ENCODE results near the gene SLFN14.
"Not testable (repeated sequence)": the region's sequence is repeated elsewhere in the genome, so short reads cannot be mapped to it uniquely, and the experiment has no call there.

SLFN14 gene

DNA sequence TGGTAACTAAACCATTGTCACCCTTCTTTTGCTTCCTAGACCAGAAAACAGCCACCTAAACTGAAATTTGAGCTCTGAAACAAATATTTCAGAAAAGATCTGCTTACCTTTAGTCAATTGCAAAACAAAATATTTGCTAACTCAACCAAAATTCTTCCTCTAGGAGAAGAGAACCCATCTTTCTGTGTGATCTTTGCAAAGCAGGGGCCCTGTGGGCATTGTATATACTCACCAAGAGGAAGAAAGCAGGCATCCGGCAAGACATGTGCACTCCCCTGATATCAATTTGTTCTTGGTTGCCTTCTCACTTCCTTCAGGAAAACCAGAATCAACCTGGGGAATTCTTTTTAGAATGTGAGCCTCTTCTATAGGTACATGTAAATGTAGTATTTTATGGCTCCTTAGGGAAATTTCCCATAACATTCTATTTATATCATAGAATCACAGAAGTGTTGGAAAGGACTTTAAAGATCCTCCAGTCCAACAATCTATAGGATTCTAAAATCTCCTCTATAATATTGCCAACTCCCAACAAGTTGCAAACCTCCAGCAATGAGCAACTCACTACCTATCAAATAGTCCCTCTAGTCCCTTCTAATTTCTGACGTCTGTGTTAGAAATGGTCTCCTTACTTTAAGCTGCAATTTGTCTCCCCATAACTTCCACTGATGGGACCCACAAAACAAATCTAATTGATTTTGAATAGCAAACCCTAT is 966 bp downstream of the SLFN14 start:
- DNase-seq (ENCODE audit: low spot score): no peak

DNA sequence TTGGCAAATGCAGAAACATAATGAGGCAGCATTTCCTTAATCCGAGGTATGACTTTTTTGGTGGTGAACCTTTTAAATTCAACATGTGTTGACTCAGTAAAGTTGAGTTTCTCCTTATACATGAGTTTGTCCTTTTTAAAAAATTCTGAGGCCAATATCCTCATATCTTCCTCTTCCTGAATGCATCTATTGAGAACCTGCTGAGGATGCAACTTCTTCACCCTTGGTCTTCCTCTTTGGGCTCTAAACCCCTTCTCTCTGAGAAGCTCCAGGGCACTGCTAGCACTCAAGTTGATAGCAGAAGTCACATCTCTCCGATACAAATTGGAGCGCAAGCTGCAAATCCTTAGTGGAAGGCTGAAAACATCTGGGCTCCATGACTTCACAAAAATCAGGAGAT is 3.3 kb downstream of the SLFN14 start:
- DNase-seq (ENCODE audit: low spot score): no peak

DNA sequence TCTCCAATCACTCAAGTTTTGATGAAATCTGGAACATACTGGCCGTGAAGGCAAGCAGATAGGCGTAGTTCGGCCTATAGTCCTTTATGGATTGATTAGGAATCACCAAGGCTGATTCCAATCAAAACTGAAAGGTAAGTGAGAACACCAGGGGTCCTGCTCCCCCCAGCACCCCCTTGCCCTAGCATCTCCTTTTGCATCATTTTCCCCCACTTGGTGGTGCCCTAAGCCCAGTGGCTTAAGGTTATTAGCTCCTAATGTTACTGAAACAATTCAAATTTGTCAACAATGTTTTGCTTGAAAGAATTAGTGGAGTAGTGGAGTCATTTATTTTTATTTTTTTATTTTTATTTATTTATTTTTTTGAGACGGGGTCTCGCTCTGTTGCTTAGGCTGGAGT is 4.9 kb downstream of the SLFN14 start:
- DNase-seq (ENCODE audit: low spot score): no peak

DNA sequence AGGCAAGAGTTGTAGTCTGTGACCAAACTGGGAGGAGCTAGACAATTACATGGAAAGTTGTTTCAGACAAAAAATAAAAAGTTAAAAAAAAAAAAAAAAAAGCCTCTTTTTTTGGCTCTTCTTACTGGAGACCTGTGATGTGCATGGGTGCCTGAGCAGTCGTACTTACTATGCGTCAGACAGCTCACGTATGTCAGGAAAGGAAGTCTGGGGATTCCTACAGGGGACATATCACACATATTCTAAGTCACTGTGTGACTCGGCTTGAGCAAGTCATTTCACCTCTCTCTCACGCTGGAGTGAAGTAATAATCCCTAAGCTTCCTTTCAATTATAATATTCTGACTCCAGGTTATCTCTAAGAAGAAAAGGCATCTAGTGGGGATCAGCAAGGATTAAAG is 6.0 kb downstream of the SLFN14 start:
- DNase-seq (ENCODE audit: low spot score): no peak

DNA sequence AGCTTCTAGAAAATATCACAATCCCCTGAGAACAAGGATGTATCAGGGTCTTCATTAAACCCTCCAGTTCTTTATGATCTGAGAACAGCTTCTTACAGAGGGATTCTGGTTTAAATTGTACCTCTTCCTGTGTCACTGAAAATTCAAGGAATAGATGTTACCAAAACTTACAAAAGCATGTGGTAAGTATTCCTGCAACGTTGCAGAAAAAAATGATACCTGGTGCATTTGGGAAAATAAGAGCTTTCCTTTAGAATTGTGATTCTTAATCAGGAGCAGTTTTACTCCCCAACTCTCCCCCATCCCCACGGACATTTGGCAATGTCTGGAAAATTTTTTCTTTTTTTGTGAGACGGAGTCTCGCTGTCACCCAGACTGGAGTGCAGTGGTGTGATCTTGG is 7.3 kb downstream of the SLFN14 start:
- no peak for DNase-seq (ENCODE audit: low spot score)

DNA sequence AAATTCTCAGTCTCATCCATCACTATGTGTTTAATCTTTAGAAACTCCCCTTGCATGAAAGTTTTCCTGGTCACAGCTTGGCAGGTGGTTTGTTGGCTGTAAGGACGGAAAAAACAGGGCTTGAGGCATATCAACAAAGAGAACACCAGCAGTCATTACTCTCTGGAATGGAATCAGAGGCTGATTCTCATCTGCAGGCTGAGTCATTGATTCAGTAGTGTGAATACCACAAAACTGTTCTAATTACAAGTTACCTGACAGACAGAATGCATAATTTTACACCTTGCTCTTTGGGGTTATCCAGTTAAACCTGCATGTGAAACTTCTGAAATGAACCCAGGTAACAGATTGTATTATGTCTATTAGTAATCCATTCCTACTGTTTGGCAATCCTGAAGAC is 11.6 kb downstream of the SLFN14 start:
- no peak for DNase-seq (ENCODE audit: low spot score)

DNA sequence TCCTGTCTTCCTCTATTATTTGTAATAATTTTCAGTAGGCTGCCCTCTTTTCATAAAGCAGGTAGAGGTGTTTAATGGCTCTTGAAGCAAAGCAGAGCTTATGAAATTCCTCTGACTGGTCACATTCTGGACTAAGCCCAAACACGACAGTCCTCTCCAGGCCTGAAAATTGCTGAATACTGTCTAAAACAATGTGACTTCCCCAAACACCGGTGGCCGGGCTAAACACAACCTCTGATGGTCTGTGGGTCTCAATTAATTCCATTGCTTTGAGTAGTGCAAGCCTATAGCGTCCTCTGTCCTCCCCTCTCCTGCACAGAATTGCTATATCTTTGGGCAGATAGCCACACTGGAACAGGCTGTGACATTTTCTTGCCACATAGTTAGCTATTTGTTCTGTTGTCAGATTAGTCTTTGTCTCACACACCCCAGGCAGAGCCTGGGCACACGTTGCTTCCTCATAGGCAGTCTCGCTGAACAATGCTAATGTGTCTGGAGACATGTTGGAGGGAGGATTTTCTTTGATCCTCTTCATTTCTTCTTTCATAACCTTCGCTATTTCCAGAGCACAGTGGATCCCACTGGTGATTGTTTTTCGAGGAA is 12.3 kb downstream of the SLFN14 start:
- no peak for DNase-seq (ENCODE audit: low spot score)

DNA sequence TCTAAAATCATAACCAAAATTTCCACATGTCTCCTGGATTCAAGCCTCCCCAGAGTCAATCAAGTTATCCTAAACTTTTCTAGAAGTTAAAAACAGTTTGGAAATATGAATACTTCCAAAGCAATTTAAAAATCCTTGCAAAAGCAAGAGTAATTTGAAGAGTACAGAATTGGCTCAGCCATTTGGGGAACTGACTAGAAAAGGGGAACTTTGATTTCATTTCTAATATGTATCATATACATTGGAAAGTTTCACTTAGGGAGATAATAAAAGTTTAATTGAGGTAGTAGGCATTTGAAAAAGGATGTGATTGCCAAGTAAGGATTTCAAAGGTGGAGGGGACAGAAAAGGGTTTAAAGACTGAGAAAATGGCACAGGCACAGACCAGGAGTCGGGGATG is 14.1 kb downstream of the SLFN14 start:
- DNase-seq (ENCODE audit: low spot score): no peak

DNA sequence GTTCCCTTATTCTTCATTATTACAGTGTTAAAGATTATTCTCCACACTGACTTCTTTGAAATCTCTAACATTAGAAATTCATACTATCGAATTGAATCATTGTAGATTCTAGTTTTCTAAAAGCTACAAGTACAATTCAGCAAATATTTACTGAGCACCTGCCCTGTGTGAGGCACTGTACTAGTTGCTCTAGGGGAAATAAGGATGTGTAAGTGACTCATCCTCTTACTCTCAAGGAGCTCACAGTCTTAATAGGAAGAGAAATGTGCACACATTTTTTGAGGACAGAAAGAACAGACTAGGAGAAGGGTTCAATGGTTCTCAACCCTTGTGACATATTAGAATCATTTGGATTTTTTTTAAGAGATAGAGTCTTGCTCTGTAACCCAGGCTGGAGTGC is 15.5 kb downstream of the SLFN14 start:
- DNase-seq (ENCODE audit: low spot score): no peak

DNA sequence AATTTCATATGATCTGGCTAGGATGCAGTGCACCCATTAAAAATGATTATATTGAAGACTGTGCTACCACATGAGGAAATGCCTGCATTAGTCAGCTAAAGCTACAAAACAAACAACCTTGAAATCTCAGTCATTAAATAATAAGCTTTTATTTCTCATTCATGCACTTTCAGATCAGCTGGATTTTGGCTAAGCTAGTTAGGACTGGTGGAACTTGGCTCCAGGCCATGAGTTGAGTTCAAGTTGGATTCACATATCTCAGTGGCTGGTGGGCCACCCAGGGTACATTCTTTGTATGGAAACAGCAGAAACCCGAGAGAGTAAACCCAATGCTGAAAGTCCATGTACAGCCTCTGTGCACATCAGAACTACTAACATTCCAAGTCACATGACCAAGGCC is 16.8 kb downstream of the SLFN14 start:
- no peak for DNase-seq (ENCODE audit: low spot score)

DNA sequence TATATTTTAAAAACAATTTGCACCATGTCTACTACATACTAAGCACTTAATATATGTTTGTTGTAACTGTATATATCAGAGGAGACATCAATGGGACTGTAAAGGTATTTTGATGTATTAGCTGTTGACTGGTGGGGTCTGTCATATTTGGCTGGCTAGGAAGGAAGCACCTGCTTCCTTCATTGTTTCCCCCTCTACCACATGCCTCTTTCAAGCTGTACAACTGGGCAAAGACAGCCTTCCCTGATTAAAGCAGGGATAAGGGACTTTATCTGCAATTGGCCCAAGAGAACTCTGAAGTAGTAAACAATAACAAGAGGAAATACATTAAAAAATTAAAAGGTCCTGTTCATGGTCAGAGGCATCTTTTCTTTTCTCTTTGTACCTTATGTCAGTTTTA is 17.6 kb downstream of the SLFN14 start:
- no peak for DNase-seq (ENCODE audit: low spot score)

DNA sequence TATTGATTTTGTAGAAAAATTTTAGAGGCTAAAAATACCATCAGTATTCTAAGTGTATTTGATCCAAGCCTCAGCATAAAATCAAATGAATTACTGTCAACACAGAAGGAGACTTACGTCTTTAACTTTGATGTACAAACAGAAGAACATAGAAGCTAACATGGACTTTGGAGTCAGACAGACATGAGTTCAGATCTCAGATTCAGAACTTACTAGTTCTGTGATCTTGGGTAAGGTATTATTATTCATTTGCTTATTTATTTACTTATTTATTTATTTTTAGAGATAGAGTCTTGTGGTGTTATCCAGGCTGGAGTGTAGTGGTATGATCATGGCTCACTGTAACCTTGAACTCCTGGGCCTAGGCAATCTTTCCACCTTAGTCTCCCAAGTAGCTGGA is 19.2 kb downstream of the SLFN14 start:
- DNase-seq (ENCODE audit: low spot score): no peak

DNA sequence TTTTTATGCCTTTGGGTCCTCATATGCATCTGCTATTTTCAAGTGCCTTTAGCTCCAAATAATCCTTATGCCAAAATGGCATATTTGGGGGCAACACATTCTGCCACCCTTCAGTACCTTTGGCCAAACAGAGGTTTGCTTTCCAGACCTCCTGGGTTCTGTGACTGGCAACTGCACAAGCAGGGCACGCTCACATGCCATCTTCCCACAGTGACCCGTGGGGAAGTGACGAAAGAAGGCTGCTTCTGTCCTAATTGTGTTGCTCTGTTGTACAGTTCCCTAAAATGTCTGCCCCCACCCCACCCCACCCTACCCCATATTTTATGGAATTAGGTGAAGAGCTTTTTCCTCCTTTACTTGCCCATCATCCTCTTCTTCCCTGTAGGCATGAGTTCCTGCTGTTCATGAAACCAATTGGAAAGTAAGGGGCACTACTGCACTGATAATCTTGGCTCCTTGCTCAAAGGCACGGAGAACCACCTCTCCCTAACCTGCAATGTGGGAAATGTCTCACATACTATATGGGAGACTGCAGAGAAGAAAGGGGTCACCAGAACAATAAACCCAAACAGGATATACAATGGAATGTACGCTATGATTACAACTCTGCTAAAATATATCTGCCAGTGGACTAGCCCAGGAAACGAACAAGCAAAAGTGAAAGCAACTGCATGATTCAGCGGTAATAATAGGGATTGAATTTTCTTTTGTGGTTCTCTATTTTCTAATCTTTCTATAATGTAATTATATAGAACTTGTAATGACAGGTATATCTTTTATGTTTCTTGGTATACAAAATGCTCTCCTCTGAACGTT is 19.8 kb downstream of the SLFN14 start:
- peak; percentile 18 for DNase-seq (ENCODE audit: low spot score)

DNA sequence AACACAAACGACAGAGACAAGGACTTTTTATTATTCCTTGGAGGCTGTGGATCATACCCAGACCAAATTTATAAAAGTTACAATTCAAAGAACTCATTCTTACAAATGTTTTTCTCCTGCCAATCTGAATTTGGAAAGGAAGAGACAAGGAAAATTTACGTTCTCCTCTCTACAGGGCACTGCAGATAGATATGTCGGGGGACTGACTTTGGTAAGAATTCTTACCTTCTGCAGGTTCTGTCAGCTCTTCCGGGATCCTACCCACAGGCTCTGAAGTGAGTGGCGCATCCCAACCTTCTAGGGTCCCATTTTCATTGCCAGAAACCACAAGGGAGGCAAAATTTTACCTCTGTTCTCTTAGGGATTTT is 21.0 kb downstream of the SLFN14 start:
- DNase-seq (ENCODE audit: low spot score): no peak

DNA sequence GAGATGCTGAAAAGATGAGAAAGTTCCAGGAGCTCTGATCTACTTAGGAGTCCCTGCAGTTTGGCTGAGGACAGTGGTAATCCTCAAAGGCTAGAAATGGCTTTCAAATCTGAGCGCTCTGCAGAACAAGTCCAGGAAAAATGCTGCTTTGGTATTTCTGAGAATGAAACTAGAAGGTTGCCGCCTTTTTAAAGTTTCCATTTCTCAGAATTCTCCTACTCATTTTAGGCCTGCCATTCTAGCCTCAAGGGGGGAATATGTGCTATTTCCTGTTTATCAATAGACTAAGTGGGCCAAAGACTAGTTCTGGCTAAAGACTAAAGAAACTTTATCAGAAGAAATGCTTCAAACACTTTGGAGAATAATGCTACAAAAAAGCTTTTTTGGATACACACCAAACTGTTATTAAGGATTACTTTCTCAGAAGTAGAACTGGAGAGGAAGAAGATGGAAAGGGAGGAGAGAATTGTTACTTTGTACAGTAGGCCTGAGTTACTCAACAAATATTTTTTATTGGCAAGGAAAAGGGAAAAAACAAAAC is 22.9 kb downstream of the SLFN14 start, which contains the start of gene SLFN12L:
SLFN12L (minus strand) TSS at position 78 of the 541 bp plus-strand sequence. CDS start 15,314 bp downstream, outside the sequence.
- no peak for DNase-seq (ENCODE audit: low spot score)

DNA sequence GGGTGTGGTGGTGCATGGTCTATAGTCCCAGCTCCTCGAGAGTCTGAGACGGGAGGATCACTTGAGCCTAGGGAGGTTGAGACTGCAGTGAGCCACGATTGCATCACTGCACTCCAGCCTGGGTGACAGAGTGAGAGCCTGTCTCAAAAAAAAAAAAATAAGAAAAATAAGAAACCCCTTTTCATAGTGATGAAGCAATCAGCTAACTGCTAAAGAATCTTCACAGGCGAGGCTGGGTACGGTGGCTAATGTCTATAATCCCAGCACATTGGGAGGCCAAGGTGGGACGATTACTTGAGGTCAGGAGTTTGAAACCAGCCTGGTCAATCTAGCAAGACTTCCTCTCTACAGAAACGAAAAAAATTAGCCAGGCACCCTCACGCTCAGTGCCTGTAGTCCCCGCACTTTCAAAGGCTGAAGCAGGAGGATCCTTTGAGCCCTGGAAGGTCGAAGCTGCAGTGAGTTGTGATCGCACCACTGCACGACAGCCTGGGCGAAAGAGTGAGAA is 23.9 kb downstream of the SLFN14 start:
- no peak for DNase-seq (ENCODE audit: low spot score)

DNA sequence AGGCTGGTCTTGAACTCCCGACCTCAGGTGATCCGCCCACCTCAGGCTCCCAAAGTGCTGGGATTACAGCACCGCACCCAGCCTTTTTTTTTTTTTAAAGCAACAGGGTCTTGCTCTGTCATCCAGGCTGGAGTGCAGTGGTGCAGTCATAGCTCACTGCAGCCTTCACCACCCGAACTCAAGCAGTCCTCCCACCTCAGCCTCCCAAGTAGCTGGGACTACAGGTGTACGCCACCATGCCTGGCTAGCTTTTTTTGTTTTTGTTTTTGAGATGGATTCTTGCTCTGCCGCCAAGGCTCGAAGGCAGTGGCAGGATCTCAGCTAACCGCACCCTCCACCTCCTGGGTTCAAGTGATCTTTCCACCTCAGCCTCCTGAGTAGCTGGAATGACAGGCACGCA is 25.2 kb downstream of the SLFN14 start:
- not testable (repeated sequence) for DNase-seq (ENCODE audit: low spot score)

DNA sequence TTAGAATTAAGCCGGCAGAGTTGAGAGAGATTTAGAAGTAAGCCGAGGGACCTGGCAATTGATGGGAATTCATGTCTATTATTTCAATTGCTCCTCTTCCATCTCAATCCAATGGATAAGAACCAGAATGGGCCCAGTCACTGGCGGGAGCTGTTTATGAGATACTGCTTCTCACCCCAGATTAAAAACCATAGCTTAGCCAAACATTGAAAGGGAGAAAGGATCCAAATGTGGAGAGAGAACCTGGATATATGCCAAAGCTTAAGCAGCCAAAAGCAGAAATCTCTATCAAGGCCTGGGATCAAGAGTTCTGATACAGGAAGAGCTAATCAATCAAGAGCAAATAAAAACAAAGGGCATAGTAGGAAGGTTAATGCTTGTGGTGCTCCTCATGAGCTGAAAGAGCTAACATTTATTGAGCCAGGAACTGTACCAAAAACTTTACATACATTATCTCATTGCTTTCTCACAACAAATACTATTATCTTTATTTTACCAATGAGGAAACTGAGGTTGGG is 26.0 kb downstream of the SLFN14 start:
- no peak for DNase-seq (ENCODE audit: low spot score)

DNA sequence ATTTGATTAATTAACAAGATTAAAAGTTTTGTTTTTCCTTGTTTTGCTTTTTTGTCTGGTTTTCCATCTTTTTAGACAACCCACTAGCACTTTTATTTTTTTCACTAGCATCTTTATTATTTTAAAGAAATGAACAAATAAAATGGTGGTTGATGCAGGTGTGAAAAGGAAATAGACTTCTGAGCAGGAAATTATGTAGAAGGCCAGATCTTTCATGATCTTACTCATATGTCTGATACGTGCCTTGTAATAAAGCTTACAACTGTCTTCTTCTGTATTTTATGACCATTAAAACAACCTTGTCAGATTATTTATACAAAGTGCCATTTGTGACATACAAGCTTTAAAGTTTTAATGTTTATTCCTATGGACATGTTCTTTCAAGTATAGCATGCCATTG is 29.5 kb downstream of the SLFN14 start:
- no peak for DNase-seq (ENCODE audit: low spot score)

DNA sequence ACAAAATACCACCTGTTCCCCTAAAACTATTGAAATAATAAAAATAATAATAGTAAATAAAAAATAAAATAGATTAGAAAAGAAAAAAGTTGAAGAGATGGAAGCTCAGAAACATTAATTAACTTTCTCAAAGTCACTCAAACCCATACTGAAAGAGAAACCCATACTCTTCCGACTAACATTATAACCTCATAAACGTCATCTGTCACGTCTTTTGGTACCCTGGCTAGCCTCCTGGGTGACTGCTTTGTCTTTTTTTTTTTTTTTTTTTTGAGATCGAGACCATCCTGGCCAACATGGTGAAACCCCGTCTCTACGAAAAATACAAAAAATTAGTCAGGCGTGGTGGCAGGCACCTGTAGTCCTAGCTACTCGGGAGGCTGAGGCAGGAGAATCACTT is 30.8 kb downstream of the SLFN14 start:
- DNase-seq (ENCODE audit: low spot score): no peak

DNA sequence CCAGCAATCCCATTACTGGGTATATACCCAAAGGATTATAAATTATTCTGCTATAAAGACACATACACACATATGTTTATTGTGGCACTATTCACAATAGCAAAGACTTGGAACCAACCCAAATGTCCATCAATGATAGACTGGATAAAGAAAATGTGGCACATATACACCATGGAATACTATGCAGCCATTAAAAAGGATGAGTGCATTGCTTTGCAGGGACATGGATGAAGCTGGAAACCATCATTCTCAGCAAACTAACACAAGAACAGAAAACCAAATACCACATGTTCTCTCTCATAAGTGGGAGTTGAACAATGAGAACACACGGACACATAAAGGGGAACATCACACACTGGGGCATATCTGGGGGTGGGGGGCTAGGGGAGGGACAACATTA is 31.3 kb downstream of the SLFN14 start:
- DNase-seq (ENCODE audit: low spot score): not testable (repeated sequence)

DNA sequence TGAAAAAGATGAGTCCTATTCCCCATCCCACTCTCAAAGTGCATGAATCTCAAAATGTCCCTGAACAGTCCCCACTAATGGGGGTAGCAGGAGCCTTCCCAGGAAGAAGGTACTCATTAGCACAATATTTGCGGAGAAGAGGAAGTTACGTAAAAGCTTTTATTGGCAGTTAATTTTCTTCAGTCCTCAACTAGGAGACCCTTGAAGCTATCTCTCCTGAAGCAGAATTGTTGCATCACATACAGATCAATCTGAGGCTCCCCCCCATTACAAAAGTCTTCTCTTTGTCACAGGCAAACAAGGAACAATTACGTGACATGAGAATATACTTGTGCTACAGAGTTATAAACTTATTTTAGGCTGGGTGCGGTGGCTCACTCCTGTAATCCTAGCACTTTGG is 37.3 kb downstream of the SLFN14 start:
- no peak for DNase-seq (ENCODE audit: low spot score)

Measured in GM03348 (cell line).